HG03575 (cell line): Measurements from ENCODE around the gene UBR4.
"Not testable (repeated sequence)": the region's sequence is repeated elsewhere in the genome, so short reads cannot be mapped to it uniquely, and the experiment has no call there.

ENCODE experiments used
- ATAC-seq: cut with Tn5 transposase; IDR thresholded peaks from one replicate; pipeline ENCODE4 v1.9.1; 2021; ENCODE audit not compliant: unreplicated experiment, insufficient number of reproducible peaks, low FRiP score; ENCODE audit errors: extremely low read depth

UBR4 gene

GRCh38 chr1:19198820-19199219 lies 11.2 kb downstream of the UBR4 start:
- no peak for ATAC-seq

GRCh38 chr1:19197845-19198244 lies 12.2 kb downstream of the UBR4 start:
- ATAC-seq: no peak

GRCh38 chr1:19196331-19196730 lies 13.7 kb downstream of the UBR4 start:
- no peak for ATAC-seq

GRCh38 chr1:19193004-19193403 lies 17.1 kb downstream of the UBR4 start:
- no peak for ATAC-seq

- no peak for ATAC-seq
These were observed 18.3 kb downstream of the UBR4 start for GRCh38 chr1:19191811-19192210.

- no peak for ATAC-seq
These were observed 19.6 kb downstream of the UBR4 start for GRCh38 chr1:19190468-19190867.

GRCh38 chr1:19189270-19189669 lies 20.8 kb downstream of the UBR4 start:
- no peak for ATAC-seq

- no peak for ATAC-seq
These were observed 22.2 kb downstream of the UBR4 start for GRCh38 chr1:19187852-19188251.

GRCh38 chr1:19186001-19186400 lies 24.1 kb downstream of the UBR4 start:
- ATAC-seq: no peak

GRCh38 chr1:19182223-19182622 lies 27.8 kb downstream of the UBR4 start:
- no peak for ATAC-seq

GRCh38 chr1:19180265-19180657 lies 29.8 kb downstream of the UBR4 start:
- not testable (repeated sequence) for ATAC-seq

GRCh38 chr1:19179597-19180264 lies 30.3 kb downstream of the UBR4 start:
- no peak for ATAC-seq

GRCh38 chr1:19178734-19179398 lies 31.2 kb downstream of the UBR4 start:
- ATAC-seq: no peak

- ATAC-seq: no peak
These were observed 32.3 kb downstream of the UBR4 start for GRCh38 chr1:19177811-19178210.

GRCh38 chr1:19169642-19170041 lies 40.4 kb downstream of the UBR4 start:
- ATAC-seq: no peak

GRCh38 chr1:19167140-19167539 lies 42.9 kb downstream of the UBR4 start:
- ATAC-seq: no peak

GRCh38 chr1:19166066-19166465 lies 44.0 kb downstream of the UBR4 start:
- no peak for ATAC-seq

- ATAC-seq: no peak
These were observed 44.6 kb downstream of the UBR4 start for GRCh38 chr1:19165501-19165900.

GRCh38 chr1:19164274-19165015 lies 45.6 kb downstream of the UBR4 start:
- no peak for ATAC-seq

GRCh38 chr1:19163261-19163660 lies 46.8 kb downstream of the UBR4 start:
- ATAC-seq: no peak
